Islet of Langerhans (tissue), 1 donor: Measurements from ENCODE around the gene FAIM2.
"Not testable (repeated sequence)": the region's sequence is repeated elsewhere in the genome, so short reads cannot be mapped to it uniquely, and the experiment has no call there.

Experiments used
- FAIRE-seq: peaks from one replicate; lab custom pipeline; 2011; peaks lifted over from hg19 to GRCh38; lab: Jason Lieb, UNC

FAIM2 gene

GRCh38 chr12:49877066-49877465, 26.6 kb downstream of the FAIM2 start:
- FAIRE-seq, result no peak

- no peak for FAIRE-seq
Measured at GRCh38 chr12:49876070-49876469, 27.6 kb downstream of the FAIM2 start.

DNA sequence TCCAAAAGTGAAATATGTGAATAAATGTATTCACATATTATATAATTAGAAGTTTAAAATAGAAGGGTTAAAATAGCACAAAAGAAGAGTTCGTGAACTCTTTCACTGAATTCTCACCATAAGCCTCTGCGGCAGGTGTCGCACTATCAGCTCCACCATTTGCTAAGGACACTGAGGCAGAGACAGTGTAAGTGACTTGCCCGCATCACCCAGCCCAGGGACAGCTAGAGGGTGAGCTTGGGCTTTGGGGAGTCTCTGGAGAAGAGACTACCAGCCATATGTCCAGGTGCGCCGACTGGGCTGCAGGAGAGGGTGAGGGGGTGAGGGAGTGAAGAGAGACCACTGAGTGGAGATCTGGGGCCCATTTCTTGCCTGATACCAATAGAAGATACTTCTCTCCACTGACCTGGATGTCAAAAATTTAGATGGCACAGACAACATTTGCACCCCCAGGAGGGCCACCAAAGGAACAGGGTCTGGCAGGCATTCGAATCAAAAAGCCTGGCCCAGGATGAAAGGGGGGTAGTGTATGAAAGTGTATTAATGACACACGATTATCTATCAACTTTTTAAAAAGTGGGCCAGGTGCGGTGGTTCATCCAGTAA, 28.5 kb downstream of the FAIM2 start:
- FAIRE-seq, result no peak

- FAIRE-seq, result no peak
Measured at GRCh38 chr12:49874142-49874897, 29.4 kb downstream of the FAIM2 start.

GRCh38 chr12:49873361-49873934, 30.3 kb downstream of the FAIM2 start:
- FAIRE-seq, result no peak

DNA sequence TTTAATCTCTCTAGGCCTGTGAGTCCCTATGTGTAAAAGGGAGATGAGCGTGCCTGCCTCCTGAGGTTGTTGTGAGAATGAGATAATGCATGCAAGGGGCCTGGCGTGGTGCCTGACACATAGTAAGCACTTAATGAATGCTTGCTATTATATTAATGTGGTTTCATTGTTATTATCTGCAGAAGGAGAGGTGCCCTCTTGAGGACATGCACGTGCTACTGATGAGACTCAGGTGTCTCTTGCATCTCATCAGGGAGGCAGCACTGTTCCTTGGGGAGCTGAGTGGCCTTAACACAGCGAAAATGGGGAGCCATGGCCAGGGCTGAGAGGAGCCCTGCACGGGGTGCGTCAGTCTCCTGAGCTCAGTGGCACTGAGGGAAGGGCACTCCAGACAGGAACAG, 30.9 kb downstream of the FAIM2 start:
- FAIRE-seq, result no peak

GRCh38 chr12:49872381-49872780, 31.3 kb downstream of the FAIM2 start:
- no peak for FAIRE-seq

DNA sequence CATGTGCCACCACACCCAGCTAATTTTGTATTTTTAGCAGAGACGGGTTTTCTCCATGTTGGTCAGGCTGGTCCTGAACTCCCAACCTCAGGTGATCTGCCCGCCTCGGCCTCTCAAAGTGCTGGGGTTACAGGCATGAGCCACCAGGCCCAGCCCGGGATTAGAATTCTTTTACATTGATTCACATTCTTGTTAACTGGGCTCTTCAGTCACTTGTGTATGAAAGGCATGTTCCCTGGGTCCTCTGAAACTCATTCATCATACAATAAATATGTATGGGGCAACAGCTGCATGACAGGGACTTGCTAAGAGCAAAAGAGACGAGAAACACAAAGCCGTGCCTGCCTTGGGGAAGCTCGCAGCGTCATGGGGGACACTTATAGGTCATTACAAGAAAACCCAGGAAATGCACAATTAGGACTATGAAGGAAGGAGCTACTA, 31.9 kb downstream of the FAIM2 start:
- not testable (repeated sequence) for FAIRE-seq

GRCh38 chr12:49871263-49871561, 32.5 kb downstream of the FAIM2 start:
- no peak for FAIRE-seq

- no peak for FAIRE-seq
Measured at GRCh38 chr12:49870501-49871262, 33.0 kb downstream of the FAIM2 start.

DNA sequence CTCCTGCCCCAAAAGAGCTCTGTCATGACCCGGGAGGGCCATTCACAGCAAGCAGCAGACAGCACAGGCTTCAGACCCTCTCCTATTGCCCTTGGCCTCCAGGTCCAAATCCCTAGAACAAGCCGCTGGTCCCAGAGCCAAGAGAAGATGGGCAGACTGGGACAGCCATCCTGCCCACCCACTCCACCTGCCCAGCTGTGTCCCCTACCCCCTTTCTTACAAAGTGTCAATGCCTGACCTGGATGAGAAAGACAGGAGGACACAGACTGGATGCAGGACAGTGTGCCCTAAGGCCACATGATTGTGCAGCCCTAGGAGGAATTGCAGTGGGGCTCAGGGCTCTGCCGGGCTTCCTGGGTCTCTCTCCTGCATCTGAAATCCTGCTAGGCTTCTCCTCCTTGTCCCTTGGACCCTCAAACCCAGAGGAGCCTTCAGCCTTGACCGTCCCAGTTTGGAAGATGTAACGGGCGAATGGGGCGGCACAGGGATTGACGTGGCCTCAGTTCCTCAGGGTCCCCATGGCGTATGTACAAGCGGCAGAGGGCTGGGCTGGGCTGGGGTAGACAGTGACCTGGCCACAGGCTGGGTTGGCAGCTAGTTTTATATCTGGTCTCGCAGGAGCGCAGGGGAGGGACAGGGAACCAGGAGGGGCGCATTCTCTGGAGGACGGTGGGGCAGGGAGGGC, 33.7 kb downstream of the FAIM2 start:
- FAIRE-seq, result no peak

DNA sequence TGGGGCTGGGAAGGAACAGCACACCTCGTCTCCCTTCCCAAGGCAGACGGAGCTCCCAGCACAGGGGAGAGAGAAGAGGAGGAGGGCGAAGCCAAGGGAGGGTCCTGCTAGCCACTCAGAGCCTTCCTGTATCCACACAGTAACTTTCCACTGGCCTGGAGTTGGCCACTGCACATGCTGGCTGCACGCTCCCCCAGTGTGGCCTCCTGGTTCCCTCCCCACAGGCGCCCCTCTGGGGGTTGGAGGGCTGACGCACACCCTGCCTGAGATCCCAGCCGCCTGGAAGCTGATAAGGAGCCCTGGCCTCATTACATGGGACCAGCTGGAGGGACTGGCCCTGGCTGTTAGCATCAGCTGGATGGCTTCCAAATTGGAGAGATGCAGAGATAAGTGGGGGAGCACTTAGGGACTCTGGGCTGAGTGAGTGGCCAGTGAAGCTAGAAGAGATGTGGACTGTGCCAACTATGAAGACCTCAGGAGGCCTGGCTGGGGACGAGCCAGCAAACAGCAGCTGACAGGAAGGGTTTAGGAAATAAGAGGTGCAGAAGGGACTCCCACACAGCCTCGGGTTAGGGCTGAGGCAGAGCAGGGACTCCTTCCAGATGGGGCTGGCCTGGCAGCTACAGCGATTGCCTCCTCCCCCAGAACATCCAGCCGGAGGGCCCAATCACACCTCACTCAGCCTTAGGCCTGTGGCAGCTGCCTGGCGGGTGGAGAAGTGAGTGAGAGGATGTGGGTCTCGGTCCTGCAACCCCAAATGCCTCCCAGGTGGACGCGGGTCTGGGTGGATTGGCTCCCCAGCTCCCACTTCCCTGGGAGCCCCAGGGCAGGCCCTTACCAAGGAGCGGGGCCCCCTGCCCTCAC, 34.5 kb downstream of the FAIM2 start:
- FAIRE-seq, result peak; percentile 13

DNA sequence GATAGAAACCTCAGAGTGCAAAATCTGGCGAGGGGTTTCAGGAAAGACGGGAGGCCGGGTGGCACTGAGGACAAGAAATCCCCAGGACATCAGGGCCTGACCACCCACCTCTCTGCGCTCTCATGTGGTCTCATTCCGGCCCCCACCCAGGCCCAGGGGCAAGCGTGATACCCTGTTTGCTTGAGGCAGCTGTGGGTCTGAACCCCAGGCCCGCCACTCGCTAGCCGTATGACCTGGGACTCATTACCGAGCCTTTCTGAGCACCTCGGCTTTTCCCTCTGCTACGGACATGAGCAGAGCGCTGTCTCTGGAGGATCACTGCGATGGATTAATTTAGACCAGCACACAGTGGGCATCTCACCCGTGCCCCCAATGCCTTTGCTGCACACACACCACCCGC, 35.3 kb downstream of the FAIM2 start:
- no peak for FAIRE-seq

GRCh38 chr12:49867570-49868341, 35.9 kb downstream of the FAIM2 start:
- FAIRE-seq, result no peak

GRCh38 chr12:49866859-49867569, 36.7 kb downstream of the FAIM2 start:
- FAIRE-seq, result no peak

DNA sequence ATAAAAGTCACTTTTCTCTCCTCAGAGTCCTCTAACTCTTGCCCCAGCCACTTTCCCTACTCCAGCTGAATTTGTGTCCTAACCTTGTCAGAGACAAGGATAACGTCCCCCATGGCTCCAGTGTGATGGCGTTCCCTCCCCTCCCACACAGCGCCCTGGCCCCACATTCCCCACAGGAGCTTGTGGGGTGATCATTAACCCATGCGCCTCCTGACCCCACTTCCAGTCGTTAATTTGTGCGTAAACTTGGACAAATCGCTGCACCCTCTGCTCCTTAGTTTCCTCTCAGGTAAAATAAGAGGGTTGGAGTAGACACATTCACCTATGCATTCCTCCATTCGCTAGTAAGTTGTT, 37.9 kb downstream of the FAIM2 start:
- FAIRE-seq, result no peak

DNA sequence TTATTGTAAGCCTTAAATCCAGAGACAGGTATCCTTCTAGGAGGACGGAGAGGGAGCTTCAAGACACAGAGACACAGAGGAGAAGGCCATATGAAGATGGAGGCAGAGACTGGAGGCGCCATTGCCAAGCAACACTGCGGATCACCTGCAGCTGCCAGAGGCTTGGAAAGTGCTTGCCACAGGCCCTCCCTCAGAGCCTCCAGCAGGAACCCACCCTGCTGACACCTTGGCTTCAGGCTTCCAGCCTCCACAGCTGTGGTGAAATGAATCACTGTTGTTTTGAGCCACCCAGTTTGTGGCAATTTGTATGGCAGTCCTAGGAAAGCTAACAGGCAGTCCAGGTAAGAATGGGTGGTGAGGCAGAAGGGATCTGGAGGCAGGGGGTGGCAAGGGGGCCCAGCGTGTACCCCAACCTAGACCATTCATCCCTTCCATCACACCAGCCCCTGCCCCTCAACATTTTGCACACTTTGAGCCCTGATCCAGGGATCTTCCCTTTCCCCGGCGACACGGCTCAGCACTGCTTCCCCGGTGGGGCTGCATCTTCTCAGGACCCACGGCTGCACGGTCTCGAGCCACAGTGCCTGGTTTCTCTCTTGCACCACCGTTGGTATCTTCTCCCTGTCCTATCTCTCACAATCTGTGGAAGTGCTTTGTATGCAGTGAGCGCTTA, 38.5 kb downstream of the FAIM2 start:
- no peak for FAIRE-seq

GRCh38 chr12:49864798-49865090, 39.0 kb downstream of the FAIM2 start:
- no peak for FAIRE-seq

DNA sequence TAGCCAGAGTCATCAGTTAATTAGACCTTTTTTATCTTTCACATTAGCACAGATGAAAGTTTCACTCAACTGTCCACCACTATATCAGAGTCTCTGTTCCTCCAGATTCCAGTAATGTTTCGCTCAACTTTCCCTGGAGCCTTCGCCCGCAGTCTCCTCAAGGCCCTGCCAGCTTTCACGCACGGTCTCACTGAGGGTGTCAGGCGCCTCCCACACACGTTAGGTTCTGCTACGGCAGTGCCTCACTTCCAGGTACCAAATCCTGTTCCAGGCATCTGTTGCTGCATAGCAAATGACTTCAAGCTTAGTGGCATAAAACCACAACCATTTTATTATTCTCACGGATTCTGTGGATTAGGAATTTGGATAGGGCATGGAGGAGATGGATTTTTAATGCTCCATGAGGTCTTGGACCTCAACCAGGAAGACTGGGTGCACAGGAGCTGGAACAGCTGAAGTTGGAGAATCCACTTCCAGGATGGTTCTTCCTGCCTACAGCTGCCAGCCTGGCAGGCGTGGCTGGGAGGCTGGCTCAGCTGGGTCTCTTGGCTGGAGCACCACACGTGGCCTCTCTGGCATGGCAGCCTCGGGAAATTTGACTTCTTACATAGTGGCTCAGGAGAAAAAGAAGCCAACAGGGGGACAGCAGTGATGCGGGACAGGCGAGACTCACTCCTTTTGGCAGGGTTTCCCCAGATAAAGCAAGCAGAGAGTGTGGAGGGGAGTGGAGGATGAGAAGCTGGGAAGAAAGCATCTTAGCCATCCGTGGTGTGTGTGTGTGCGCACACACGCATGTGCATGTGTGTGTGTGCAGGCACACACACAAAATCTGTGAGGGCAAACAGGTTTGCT, 39.5 kb downstream of the FAIM2 start:
- no peak for FAIRE-seq
